Astrocyte (in vitro differentiated cells and primary cell): ENCODE results near the gene MACO1. TPM values are rescaled to one million over a fixed set of nuclear protein-coding genes. Genes with fewer than 3 reads are reported as not detected.
"Not testable (repeated sequence)": the region's sequence is repeated elsewhere in the genome, so short reads cannot be mapped to it uniquely, and the experiment has no call there.

ENCODE experiments used
- DNase-seq: peaks from one replicate; pipeline ENCODE4 v3.0.0-alpha.2; 2010; ENCODE audit warnings: low read depth
- FAIRE-seq: peaks from 2 replicates; lab custom pipeline; 2011; peaks lifted over from hg19 to GRCh38; lab: Jason Lieb, UNC
- H2AFZ ChIP-seq: 2 replicates; pipeline ENCODE4 v1.6.0; 2012; ENCODE audit warnings: low read depth, low read length, inconsistent platforms
- H3K27ac ChIP-seq: 2 replicates; pipeline ENCODE4 v1.5.1; 2011; ENCODE audit warnings: low read depth, low read length, inconsistent platforms
- H3K27me3 ChIP-seq: 2 replicates; pipeline ENCODE4 v1.6.0; 2011; ENCODE audit warnings: low read length, inconsistent platforms; ENCODE audit not compliant: insufficient read depth
- H3K36me3 ChIP-seq: 2 replicates; pipeline ENCODE4 v1.5.1; 2011; ENCODE audit warnings: low read length, inconsistent platforms; ENCODE audit not compliant: insufficient read depth
- H3K4me1 ChIP-seq: 2 replicates; pipeline ENCODE4 v1.5.1; 2011; ENCODE audit warnings: low read length, inconsistent platforms; ENCODE audit not compliant: insufficient read depth
- H3K4me2 ChIP-seq: 2 replicates; pipeline ENCODE4 v1.6.0; 2012; ENCODE audit warnings: low read length, inconsistent platforms
- H3K4me3 ChIP-seq: 2 replicates; pipeline ENCODE4 v1.5.1; 2011; ENCODE audit warnings: low read depth, mild to moderate bottlenecking, low read length, inconsistent platforms; ENCODE audit not compliant: insufficient read depth
- H3K79me2 ChIP-seq: 2 replicates; pipeline ENCODE4 v1.6.0; 2012; ENCODE audit warnings: mild to moderate bottlenecking, low read length, inconsistent platforms; ENCODE audit not compliant: insufficient read depth
- H3K9ac ChIP-seq: 2 replicates; pipeline ENCODE4 v1.6.0; 2012; ENCODE audit warnings: mild to moderate bottlenecking, low read length, inconsistent platforms
- H3K9me3 ChIP-seq: 2 replicates; pipeline ENCODE4 v1.5.1; 2012; ENCODE audit warnings: low read depth, mild to moderate bottlenecking, low read length, inconsistent platforms; ENCODE audit not compliant: insufficient read depth
- H4K20me1 ChIP-seq: 2 replicates; pipeline ENCODE4 v1.6.0; 2012; ENCODE audit warnings: low read length, inconsistent platforms; ENCODE audit not compliant: insufficient read depth
- H3K27ac Mint-ChIP-seq: one replicate; pipeline ENCODE4 v1.8.0; 2021; ENCODE audit warnings: mild to moderate bottlenecking, mixed read lengths; ENCODE audit not compliant: unreplicated experiment
- H3K27me3 Mint-ChIP-seq: one replicate; pipeline ENCODE4 v1.8.0; 2021; ENCODE audit warnings: low read depth, mixed read lengths; ENCODE audit not compliant: unreplicated experiment
- H3K36me3 Mint-ChIP-seq: one replicate; pipeline ENCODE4 v1.8.0; 2021; ENCODE audit warnings: low read depth, mixed read lengths; ENCODE audit not compliant: unreplicated experiment
- H3K4me1 Mint-ChIP-seq: one replicate; pipeline ENCODE4 v1.8.0; 2021; ENCODE audit warnings: low read depth, mixed read lengths; ENCODE audit not compliant: unreplicated experiment
- H3K4me3 Mint-ChIP-seq: one replicate; pipeline ENCODE4 v1.8.0; 2021; ENCODE audit warnings: mild to moderate bottlenecking, moderate library complexity, mixed read lengths; ENCODE audit not compliant: unreplicated experiment
- H3K9me3 Mint-ChIP-seq: one replicate; pipeline ENCODE4 v1.8.0; 2021; ENCODE audit warnings: mild to moderate bottlenecking, mixed read lengths; ENCODE audit not compliant: unreplicated experiment
- total RNA-seq: library from RNA; stranded (reverse); gene quantifications from 2 replicates; pipeline ENCODE4 v1.2.1, GENCODE V29; 2021

Gene MACO1
- total RNA-seq, 1 donor from 2014 or later, result 31.8 TPM

GRCh38 chr1:25414157-25414556, 16.5 kb upstream of the MACO1 start:
- H3K4me1 Mint-ChIP-seq, H3K4me3 Mint-ChIP-seq, H3K36me3 ChIP-seq, H3K9me3 ChIP-seq, H3K9me3 Mint-ChIP-seq, H3K36me3 Mint-ChIP-seq, H3K4me3 ChIP-seq, H3K27ac Mint-ChIP-seq, H4K20me1 ChIP-seq, H2AFZ ChIP-seq, H3K79me2 ChIP-seq, DNase-seq, H3K4me2 ChIP-seq, H3K27ac ChIP-seq, H3K27me3 ChIP-seq, H3K4me1 ChIP-seq, FAIRE-seq, H3K9ac ChIP-seq: not testable (repeated sequence)
- H3K27me3 Mint-ChIP-seq, result peaks cover 10% of the 10 kb centered on the region

- not testable (repeated sequence) for H3K36me3 ChIP-seq, H3K4me2 ChIP-seq, DNase-seq, H3K4me1 ChIP-seq, H3K4me1 Mint-ChIP-seq, H3K27ac ChIP-seq, H3K36me3 Mint-ChIP-seq, FAIRE-seq, H4K20me1 ChIP-seq, H3K4me3 ChIP-seq, H3K79me2 ChIP-seq, H2AFZ ChIP-seq, H3K9ac ChIP-seq, H3K9me3 Mint-ChIP-seq, H3K9me3 ChIP-seq, H3K4me3 Mint-ChIP-seq, H3K27me3 ChIP-seq, H3K27ac Mint-ChIP-seq
- peaks cover 10% of the 10 kb centered on the region for H3K27me3 Mint-ChIP-seq
These were observed 16.1 kb upstream of the MACO1 start for GRCh38 chr1:25414578-25414977.

GRCh38 chr1:25417280-25417679, 13.4 kb upstream of the MACO1 start:
- H3K27ac ChIP-seq, H3K9ac ChIP-seq, H3K36me3 Mint-ChIP-seq, H3K4me1 ChIP-seq, H3K9me3 ChIP-seq, H2AFZ ChIP-seq, H3K4me3 ChIP-seq, H3K79me2 ChIP-seq, H3K36me3 ChIP-seq, H3K27ac Mint-ChIP-seq, DNase-seq, FAIRE-seq, H3K4me1 Mint-ChIP-seq, H3K27me3 ChIP-seq, H4K20me1 ChIP-seq, H3K9me3 Mint-ChIP-seq, H3K4me2 ChIP-seq, H3K4me3 Mint-ChIP-seq, H3K27me3 Mint-ChIP-seq: not testable (repeated sequence)

- H3K4me3 ChIP-seq, H3K4me3 Mint-ChIP-seq, FAIRE-seq, H3K79me2 ChIP-seq, H3K4me1 Mint-ChIP-seq, H3K36me3 ChIP-seq, H3K27ac Mint-ChIP-seq, H4K20me1 ChIP-seq, H3K27me3 ChIP-seq, H3K4me2 ChIP-seq, H3K36me3 Mint-ChIP-seq, H3K9ac ChIP-seq, H3K27ac ChIP-seq, H3K27me3 Mint-ChIP-seq, H3K4me1 ChIP-seq, H3K9me3 ChIP-seq, H3K9me3 Mint-ChIP-seq, H2AFZ ChIP-seq, DNase-seq: not testable (repeated sequence)
These were observed 11.4 kb upstream of the MACO1 start for GRCh38 chr1:25419339-25419738.

GRCh38 chr1:25420715-25421114, 10.0 kb upstream of the MACO1 start, which contains the start of gene RHCE:
Gene RHCE (minus strand): TSS chr1:25420825. CDS start chr1:25420786, 39 bp downstream.
- not testable (repeated sequence) for H3K4me2 ChIP-seq, H3K36me3 ChIP-seq, H4K20me1 ChIP-seq, H3K9me3 ChIP-seq, H3K4me1 Mint-ChIP-seq, H3K79me2 ChIP-seq, H3K4me1 ChIP-seq, FAIRE-seq, H3K9me3 Mint-ChIP-seq, H2AFZ ChIP-seq, H3K27me3 ChIP-seq, H3K9ac ChIP-seq, H3K27ac Mint-ChIP-seq, H3K4me3 Mint-ChIP-seq, H3K36me3 Mint-ChIP-seq, H3K27ac ChIP-seq, DNase-seq, H3K4me3 ChIP-seq
- H3K27me3 Mint-ChIP-seq, result peaks cover 10% of the 10 kb centered on the region

- H3K27ac ChIP-seq, H3K4me2 ChIP-seq, H3K9me3 Mint-ChIP-seq, FAIRE-seq, H3K4me1 ChIP-seq, DNase-seq, H3K9me3 ChIP-seq, H3K9ac ChIP-seq, H2AFZ ChIP-seq, H3K79me2 ChIP-seq, H4K20me1 ChIP-seq, H3K4me1 Mint-ChIP-seq, H3K4me3 Mint-ChIP-seq, H3K4me3 ChIP-seq, H3K36me3 Mint-ChIP-seq, H3K36me3 ChIP-seq, H3K27me3 ChIP-seq, H3K27ac Mint-ChIP-seq: not testable (repeated sequence)
- H3K27me3 Mint-ChIP-seq, result peaks cover 10% of the 10 kb centered on the region
These were observed 7.5 kb upstream of the MACO1 start for GRCh38 chr1:25423206-25423605.
